C4-2B (cell line): Measurements from ENCODE around the gene KDM4E.

Source experiments
- H3K27ac ChIP-seq: fragments of 450-650 bp; 2 replicates; pipeline ENCODE4 v1.5.1; 2017
- CTCF ChIP-seq: fragments of 450-650 bp; conservative IDR thresholded peaks from 2 replicates; pipeline ENCODE4 v1.5.1; 2017; ENCODE audit warnings: mild to moderate bottlenecking
- ZFX ChIP-seq: fragments of 450-650 bp; IDR thresholded peaks from 2 replicates; pipeline ENCODE4 v1.6.1; 2017

KDM4E gene

GRCh38 chr11:95076981-95077380, 51.9 kb downstream of the KDM4E start:
- H3K27ac ChIP-seq, result peak overlapping the region; percentile 44; the same call in 1 of the 2 replicates
- TF ChIP-seq CTCF, result no peak
- no peak for TF ChIP-seq ZFX
